T-cell (primary cell): ENCODE measurements around the gene HOXD9. TPM values are rescaled to one million over a fixed set of nuclear protein-coding genes. Genes with fewer than 3 reads are reported as not detected.

Experiments
- ATAC-seq, 4 experiments: fragments of 200-7000 bp in 3 of 4; fragments of 150-1000 bp in 1 of 4; cut with Tn5 transposase; replicated peaks in 1 of 4; 1 replicate in 3 of 4; 2 replicates in 1 of 4; pipeline ENCODE4 v1.10.0; 2021; ENCODE audit warnings: moderate library complexity in 3 of 4, mild to moderate bottlenecking in 2 of 4, moderate number of reproducible peaks in 1 of 4
- CTCF ChIA-PET, 2 donors: fragments of 300-600 bp; sonication (Branson Sonifier 250); formaldehyde crosslinking; loops; one replicate each; lab custom pipeline; 2022; ENCODE audit warnings: antibody characterized with exemption in 2 of 2; lab: Charles Lee
- POLR2A ChIA-PET, 2 donors: fragments of 300-600 bp; sonication (Branson Sonifier 250); formaldehyde crosslinking; loops; one replicate each; lab custom pipeline; 2022; ENCODE audit warnings: antibody characterized with exemption in 2 of 2; lab: Charles Lee
- DNase-seq, 35 experiments: peaks; one replicate each; pipeline versions ENCODE4 v3.0.0 to v3.0.0-alpha.2; 2013 to 2023
- H3K27ac ChIP-seq: one replicate; pipeline ENCODE4 v1.5.1; 2013; ENCODE audit warnings: low read length
- H3K27me3 ChIP-seq, 2 experiments: replicated peaks in 1 of 2; 1 replicate in 1 of 2; 2 replicates in 1 of 2; pipeline versions ENCODE4 v1.6.1 to v1.7.0; 2013; ENCODE audit warnings: low read length in 1 of 2, mixed read lengths in 1 of 2; ENCODE audit not compliant: control insufficient read depth in 2 of 2, insufficient read depth in 2 of 2; ENCODE audit errors: extremely low read depth in 1 of 2
- H3K36me3 ChIP-seq, 2 donors: 1 replicate in 1 of 2; 2 replicates in 1 of 2; pipeline versions ENCODE4 v1.6.1 to v1.7.0; 2013; ENCODE audit warnings: low read length in 1 of 2; ENCODE audit not compliant: control insufficient read depth in 2 of 2, insufficient read depth in 1 of 2; ENCODE audit errors: extremely low read depth in 1 of 2
- H3K4me1 ChIP-seq, 2 experiments: 1 replicate in 1 of 2; 2 replicates in 1 of 2; pipeline versions ENCODE4 v1.6.1 to v1.7.0; 2013; ENCODE audit warnings: low read length in 2 of 2, mixed read lengths in 1 of 2; ENCODE audit not compliant: insufficient read depth in 2 of 2, control insufficient read depth in 1 of 2; ENCODE audit errors: extremely low read depth in 1 of 2
- H3K4me3 ChIP-seq, 2 donors: 1 replicate in 1 of 2; 2 replicates in 1 of 2; pipeline versions ENCODE4 v1.5.1 to v1.7.0; 2013; ENCODE audit warnings: mild to moderate bottlenecking in 2 of 2, low read length in 1 of 2, moderate library complexity in 1 of 2; ENCODE audit not compliant: control insufficient read depth in 1 of 2; ENCODE audit errors: extremely low read depth in 1 of 2
- H3K9me3 ChIP-seq: 2 replicates; pipeline ENCODE4 v1.7.0; 2013
- H3K27ac Mint-ChIP-seq, 2 donors: one replicate each; pipeline ENCODE4 v1.8.0; 2020 to 2021; ENCODE audit warnings: mild to moderate bottlenecking in 2 of 2, mixed read lengths in 2 of 2
- H3K27me3 Mint-ChIP-seq, 2 donors: one replicate each; pipeline ENCODE4 v1.8.0; 2021 to 2022; ENCODE audit warnings: mixed read lengths in 2 of 2
- H3K36me3 Mint-ChIP-seq: one replicate; pipeline ENCODE4 v1.8.0; 2021; ENCODE audit warnings: mixed read lengths
- H3K4me1 Mint-ChIP-seq, 3 donors: one replicate each; pipeline ENCODE4 v1.8.0; 2020 to 2022; ENCODE audit warnings: mixed read lengths in 3 of 3, mild to moderate bottlenecking in 1 of 3
- H3K4me3 Mint-ChIP-seq, 3 donors: one replicate each; pipeline ENCODE4 v1.8.0; 2020 to 2022; ENCODE audit warnings: mild to moderate bottlenecking in 3 of 3, mixed read lengths in 3 of 3, moderate library complexity in 3 of 3
- H3K9me3 Mint-ChIP-seq, 3 donors: one replicate each; pipeline ENCODE4 v1.8.0; 2020 to 2022; ENCODE audit warnings: mixed read lengths in 3 of 3
- WGBS: methylation state at CpG from one replicate; pipeline ENCODE4 v1.1.5; 2013; ENCODE audit warnings: missing lambda C conversion rate; ENCODE audit not compliant: insufficient coverage; 5-methylcytosine and 5-hydroxymethylcytosine counted together
- total RNA-seq, 35 experiments: library from RNA in 6 of 35; stranded (reverse) in 6 of 35; fragments of 120-200 nt in 1 of 35; gene quantifications; one replicate each; pipeline versions ENCODE4 v1.2.1 to v1.2.4 and lab custom pipeline; 2013 to 2026

The HOXD9 gene
- total RNA-seq, 5 donors from 2014 or later (not counting 1 experiment from before 2014, with no cell fraction given) = 0.13 to 0.15 TPM; not detected in 3

DNA sequence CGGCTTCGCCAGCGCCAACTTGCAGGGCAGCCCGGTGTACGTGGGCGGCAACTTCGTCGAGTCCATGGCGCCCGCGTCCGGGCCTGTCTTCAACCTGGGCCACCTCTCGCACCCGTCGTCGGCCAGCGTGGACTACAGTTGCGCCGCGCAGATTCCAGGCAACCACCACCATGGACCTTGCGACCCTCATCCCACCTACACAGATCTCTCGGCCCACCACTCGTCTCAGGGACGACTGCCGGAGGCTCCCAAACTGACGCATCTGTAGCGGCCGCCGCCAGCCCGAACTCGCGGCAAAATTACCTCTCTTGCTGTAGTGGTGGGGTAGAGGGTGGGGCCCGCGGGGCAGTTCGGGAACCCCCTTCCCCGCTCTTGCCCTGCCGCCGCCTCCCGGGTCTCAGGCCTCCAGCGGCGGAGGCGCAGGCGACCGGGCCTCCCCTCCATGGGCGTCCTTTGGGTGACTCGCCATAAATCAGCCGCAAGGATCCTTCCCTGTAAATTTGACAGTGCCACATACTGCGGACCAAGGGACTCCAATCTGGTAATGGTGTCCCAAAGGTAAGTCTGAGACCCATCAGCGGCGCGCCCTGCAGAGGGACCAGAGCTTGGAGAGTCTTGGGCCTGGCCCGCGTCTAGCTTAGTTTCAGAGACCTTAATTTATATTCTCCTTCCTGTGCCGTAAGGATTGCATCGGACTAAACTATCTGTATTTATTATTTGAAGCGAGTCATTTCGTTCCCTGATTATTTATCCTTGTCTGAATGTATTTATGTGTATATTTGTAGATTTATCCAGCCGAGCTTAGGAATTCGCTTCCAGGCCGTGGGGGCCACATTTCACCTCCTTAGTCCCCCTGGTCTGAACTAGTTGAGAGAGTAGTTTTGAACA is 49.7 kb downstream of the HOXD9 start:
- Histone ChIP-seq H3K27ac (no peak overlapping the region), H3K27me3 (peaks cover 38 to 72% of the 10 kb centered on the region in 2 experiments), H3K4me3 (no peak overlapping the region), H3K4me1 (peaks cover 2 to 16% of the 10 kb centered on the region in 2 experiments), H3K9me3 (no peaks in the 10 kb centered on the region), H3K36me3 (no peaks in the 10 kb centered on the region)
- Mint-ChIP-seq H3K9me3 (no peaks in the 10 kb centered on the region), H3K27me3 (peaks cover 73 to 91% of the 10 kb centered on the region in 2 donors), H3K27ac (no peak overlapping the region), H3K36me3 (no peaks in the 10 kb centered on the region), H3K4me3 (peak overlapping the region in 1 of 3 donors; percentile 25), H3K4me1 (peaks cover 9 to 15% (median 10%) of the 10 kb centered on the region in 3 donors)
- WGBS = 18% methylated on average over 43 of the region's 60 CpGs
- POLR2A ChIA-PET = interaction anchor here (0.5 to 0.6 kb wide), 2 partner anchors 18 to 307 kb away, joined by 3 to 4 read pairs; no protein-coding TSS in a partner anchor
- CTCF ChIA-PET = no interaction called here
- ATAC-seq (no peak), DNase-seq (no peak)

DNA sequence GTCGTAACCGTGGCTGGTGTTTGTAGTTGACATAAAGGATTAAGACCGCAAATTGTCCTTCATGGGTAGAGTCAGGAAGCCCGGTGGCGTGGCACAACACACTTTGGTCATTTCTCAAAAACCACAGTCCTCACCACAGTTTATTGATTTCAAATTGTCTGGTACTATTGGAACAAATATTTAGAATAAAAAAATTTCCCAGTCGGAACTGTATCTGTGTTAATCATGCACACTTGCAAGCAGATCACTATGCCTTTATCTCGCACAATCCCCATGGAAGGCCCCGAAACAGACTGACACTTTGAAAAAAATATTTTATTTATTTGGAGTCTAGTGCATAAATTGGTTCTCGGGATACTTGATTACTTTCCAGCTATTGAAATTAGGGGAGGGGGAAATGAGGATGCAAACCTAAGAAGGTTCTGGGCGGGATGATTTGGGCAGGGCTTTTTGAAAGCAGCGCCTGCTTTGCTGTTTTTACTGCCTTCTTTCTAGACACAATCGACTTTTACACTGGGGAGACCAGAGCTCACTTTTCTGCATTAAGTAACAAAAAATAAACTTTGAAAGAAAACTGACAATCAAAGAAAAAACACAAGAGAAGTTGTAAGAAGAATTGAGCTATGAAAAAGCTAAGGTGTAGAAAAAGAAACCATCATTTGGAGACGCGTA is 50.5 kb downstream of the HOXD9 start:
- 14% methylated on average over 1 of the region's 14 CpGs for WGBS
- Mint-ChIP-seq H3K27ac (no peak overlapping the region), H3K9me3 (no peaks in the 10 kb centered on the region), H3K4me1 (peaks cover 10 to 18% (median 11%) of the 10 kb centered on the region in 3 donors), H3K4me3 (no peak overlapping the region), H3K36me3 (no peaks in the 10 kb centered on the region), H3K27me3 (peaks cover 73 to 90% of the 10 kb centered on the region in 2 donors)
- ATAC-seq = no peak
- CTCF ChIA-PET = interaction anchor here (0.6 to 1.5 kb wide), 2 partner anchors 45 to 975 kb away, joined by 3 read pairs; no protein-coding TSS in a partner anchor
- Histone ChIP-seq H3K36me3 (no peaks in the 10 kb centered on the region), H3K9me3 (no peaks in the 10 kb centered on the region), H3K27ac (no peak overlapping the region), H3K27me3 (peaks cover 32 to 76% of the 10 kb centered on the region in 2 experiments), H3K4me1 (peaks cover 2 to 20% of the 10 kb centered on the region in 2 experiments), H3K4me3 (no peak overlapping the region)
- no peak for DNase-seq
- POLR2A ChIA-PET = no interaction called here

DNA sequence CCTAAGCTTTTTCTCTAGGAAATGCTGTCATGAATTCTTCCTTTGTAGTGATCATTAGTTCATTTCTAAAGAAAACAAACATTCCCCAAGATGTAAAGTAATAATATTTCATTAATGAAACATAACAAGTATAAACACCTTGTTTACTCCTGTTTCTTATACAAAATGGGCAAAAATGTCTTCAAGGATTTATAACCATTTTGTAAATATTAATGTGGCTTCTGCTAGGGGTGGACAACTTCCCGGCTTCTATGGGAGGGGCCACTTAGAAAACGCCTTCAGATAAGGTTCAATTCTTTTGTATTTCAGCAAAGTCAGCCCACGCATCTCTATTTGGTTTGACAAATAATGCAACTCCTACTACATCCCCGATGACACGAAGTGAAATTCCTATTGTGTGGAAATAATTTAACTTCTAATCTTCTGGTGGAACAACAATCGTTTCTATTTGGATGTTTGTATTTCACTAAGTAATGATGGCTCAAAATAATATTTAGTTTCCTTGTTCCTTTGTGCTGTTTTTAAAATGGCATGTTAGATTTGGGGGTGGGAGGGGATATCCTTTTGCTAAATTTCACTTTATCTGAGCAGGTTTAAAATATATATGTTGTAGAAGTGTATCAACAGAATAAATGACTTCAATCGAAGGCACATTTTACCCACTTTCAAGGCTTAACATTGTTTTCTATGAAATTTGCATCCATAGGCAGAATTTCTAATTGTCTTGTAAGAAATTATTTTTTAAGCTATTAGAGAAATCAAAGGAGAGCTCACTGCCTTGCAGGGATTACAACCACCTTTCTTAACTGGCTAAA is 51.3 kb downstream of the HOXD9 start:
- H3K4me3 Mint-ChIP-seq = no peak overlapping the region
- POLR2A ChIA-PET = no interaction called here
- CTCF ChIA-PET = interaction anchor here in 1 of 2 donors (0.7 to 1.5 kb wide), 2 partner anchors 46 to 461 kb away, joined by 3 to 4 read pairs; no protein-coding TSS in a partner anchor
- peaks cover 2 to 26% of the 10 kb centered on the region in 2 experiments for H3K4me1 ChIP-seq
- peaks cover 77 to 89% of the 10 kb centered on the region in 2 donors for H3K27me3 Mint-ChIP-seq
- H3K36me3 ChIP-seq = no peaks in the 10 kb centered on the region
- H3K4me1 Mint-ChIP-seq = peaks cover 10 to 18% (median 12%) of the 10 kb centered on the region in 3 donors
- no peak overlapping the region for H3K4me3 ChIP-seq
- no peak overlapping the region for H3K27ac Mint-ChIP-seq
- H3K36me3 Mint-ChIP-seq = no peaks in the 10 kb centered on the region
- H3K9me3 Mint-ChIP-seq = no peaks in the 10 kb centered on the region
- WGBS = no CpG with 5 or more reads among the region's 7 CpGs
- peaks cover 30 to 78% of the 10 kb centered on the region in 2 experiments for H3K27me3 ChIP-seq
- ATAC-seq = no peak
- DNase-seq = no peak
- H3K9me3 ChIP-seq = no peaks in the 10 kb centered on the region
- no peak overlapping the region for H3K27ac ChIP-seq

DNA sequence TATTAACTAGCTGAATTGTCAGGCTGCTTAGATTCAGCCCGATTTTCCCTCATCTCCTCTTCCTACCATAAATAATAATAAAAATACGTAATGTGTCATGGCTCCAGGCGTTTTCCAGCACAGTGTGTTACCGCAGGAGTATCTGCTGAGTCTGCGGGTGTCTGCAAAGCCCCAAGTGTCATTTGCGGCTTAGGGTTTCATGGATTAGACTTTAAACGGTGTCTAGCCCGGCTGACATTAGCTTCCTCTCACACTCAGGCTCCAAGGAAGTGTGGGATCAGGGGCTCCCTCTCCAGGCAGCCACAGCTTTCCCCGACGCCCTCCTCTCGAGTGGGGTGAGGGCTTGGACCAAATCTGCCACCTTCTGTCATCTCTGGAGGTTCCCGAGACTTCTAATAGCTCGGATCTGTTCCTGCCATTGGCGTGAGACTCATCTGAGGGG is 51.9 kb downstream of the HOXD9 start:
- no peak overlapping the region for H3K27ac ChIP-seq
- Mint-ChIP-seq H3K9me3 (no peaks in the 10 kb centered on the region), H3K4me1 (peaks cover 10 to 18% (median 12%) of the 10 kb centered on the region in 3 donors), H3K27me3 (peaks cover 81 to 89% of the 10 kb centered on the region in 2 donors), H3K4me3 (peak overlapping the region in 1 of 3 donors; percentile 49), H3K36me3 (no peaks in the 10 kb centered on the region), H3K27ac (no peak overlapping the region)
- ChIA-PET POLR2A (no interaction called here), CTCF (interaction anchor here in 1 of 2 donors (0.7 to 1.5 kb wide), 2 partner anchors 46 to 461 kb away, joined by 3 to 4 read pairs; no protein-coding TSS in a partner anchor)
- H3K9me3 ChIP-seq = no peaks in the 10 kb centered on the region
- 0% methylated on average over 4 of the region's 14 CpGs for WGBS
- H3K4me1 ChIP-seq = peaks cover 2 to 26% of the 10 kb centered on the region in 2 experiments
- DNase-seq (no peak), ATAC-seq (no peak)
- no peaks in the 10 kb centered on the region for H3K36me3 ChIP-seq
- H3K4me3 ChIP-seq = peak overlapping the region in 1 of 2 donors; percentile 1
- peaks cover 33 to 72% of the 10 kb centered on the region in 2 experiments for H3K27me3 ChIP-seq

Other genes with a start within 250 kb of the HOXD9 start
- 10 to 100 TPM; 19.2 to 28.2 (median 22.1) TPM for gene LNPK, start 120.5 kb upstream of the HOXD9 start, total RNA-seq
- not detected for gene EVX2, start 38.8 kb upstream of the HOXD9 start, total RNA-seq
- gene HOXD13, start 30.0 kb upstream of the HOXD9 start, total RNA-seq = not detected
- not detected for gene HOXD12, start 22.9 kb upstream of the HOXD9 start, total RNA-seq
- gene HOXD11, start 15.4 kb upstream of the HOXD9 start, total RNA-seq = not detected
- gene HOXD10, start 5.9 kb upstream of the HOXD9 start, total RNA-seq = not detected
- gene HOXD8, start 7.0 kb downstream of the HOXD9 start, total RNA-seq = not detected
- not detected for gene HOXD4, start 28.8 kb downstream of the HOXD9 start, total RNA-seq
- under 1 TPM in 1 of 5 donors, not detected in 4; 0.44 TPM for gene HOXD3, start 34.6 kb downstream of the HOXD9 start, total RNA-seq
- gene HOXD1, start 65.9 kb downstream of the HOXD9 start, total RNA-seq = not detected
- gene MTX2, start 146.7 kb downstream of the HOXD9 start, total RNA-seq = 1 to 10 TPM; 6.6 to 9.9 (median 9.4) TPM